SU-DHL-6 (cell line): ENCODE data around the gene TMEM248.

Experiments
- EZH2phosphoT487 ChIP-seq: fragments of 200-600 bp; sonication (generic), shearing (Covaris generic); conservative IDR thresholded peaks from 2 replicates; pipeline ENCODE4 v1.6.1; 2018; ENCODE audit warnings: mild to moderate bottlenecking, antibody characterized with exemption, low read length, moderate library complexity, mixed read lengths
- TF ChIP-seq, protein P1 (sequence below): fragments of 200-600 bp; sonication (generic); IDR thresholded peaks from one replicate; pipeline ENCODE4 v1.5.1; 2017; ENCODE audit warnings: antibody characterized with exemption, mild to moderate bottlenecking, low read length, moderate library complexity; ENCODE audit not compliant: insufficient read depth, poor library complexity, severe bottlenecking

GRCh38 chr7:66912195-66912594, 8.8 kb upstream of the TMEM248 start:
- TF ChIP-seq, protein P1, sequence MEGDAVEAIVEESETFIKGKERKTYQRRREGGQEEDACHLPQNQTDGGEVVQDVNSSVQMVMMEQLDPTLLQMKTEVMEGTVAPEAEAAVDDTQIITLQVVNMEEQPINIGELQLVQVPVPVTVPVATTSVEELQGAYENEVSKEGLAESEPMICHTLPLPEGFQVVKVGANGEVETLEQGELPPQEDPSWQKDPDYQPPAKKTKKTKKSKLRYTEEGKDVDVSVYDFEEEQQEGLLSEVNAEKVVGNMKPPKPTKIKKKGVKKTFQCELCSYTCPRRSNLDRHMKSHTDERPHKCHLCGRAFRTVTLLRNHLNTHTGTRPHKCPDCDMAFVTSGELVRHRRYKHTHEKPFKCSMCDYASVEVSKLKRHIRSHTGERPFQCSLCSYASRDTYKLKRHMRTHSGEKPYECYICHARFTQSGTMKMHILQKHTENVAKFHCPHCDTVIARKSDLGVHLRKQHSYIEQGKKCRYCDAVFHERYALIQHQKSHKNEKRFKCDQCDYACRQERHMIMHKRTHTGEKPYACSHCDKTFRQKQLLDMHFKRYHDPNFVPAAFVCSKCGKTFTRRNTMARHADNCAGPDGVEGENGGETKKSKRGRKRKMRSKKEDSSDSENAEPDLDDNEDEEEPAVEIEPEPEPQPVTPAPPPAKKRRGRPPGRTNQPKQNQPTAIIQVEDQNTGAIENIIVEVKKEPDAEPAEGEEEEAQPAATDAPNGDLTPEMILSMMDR, result no peak
- no peak for TF ChIP-seq EZH2phosphoT487
